ENCODE results near the gene FSTL4.

The FSTL4 gene

DNA sequence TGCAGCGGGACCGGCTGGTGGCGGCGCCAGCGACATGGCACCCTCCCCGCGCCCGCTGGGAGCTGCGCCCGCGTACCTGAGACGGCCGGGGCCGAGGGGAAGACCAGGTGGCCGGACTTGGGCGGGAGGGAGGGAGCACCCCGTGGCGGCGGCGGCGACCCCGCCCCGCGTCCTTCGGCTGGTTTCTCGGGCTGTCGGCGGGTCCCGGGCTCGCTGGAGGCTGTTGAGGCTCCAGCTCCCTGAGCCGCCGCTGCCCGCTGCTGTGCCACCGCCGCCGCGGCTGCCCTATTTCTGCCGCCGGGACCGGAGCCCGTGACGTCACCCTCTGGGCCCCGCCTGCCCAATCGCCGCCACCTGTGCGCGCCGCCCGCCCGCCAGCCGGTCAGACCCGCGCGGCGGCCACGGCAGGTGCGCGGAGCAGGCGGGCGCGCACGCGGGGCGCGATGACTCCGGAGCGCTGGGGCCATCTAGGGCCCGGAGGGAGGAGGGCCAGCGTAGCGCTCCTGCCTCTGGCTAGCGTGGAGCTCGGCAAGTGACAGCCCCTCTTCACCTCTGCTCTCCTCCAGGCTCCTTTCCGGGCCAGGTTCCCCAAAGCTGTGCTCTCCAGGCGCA, at the start of gene FSTL4:
FSTL4 (minus strand) TSS at position 293 of the 612 bp plus-strand sequence.
- no peak for DNase-seq (ENCODE audit: low spot score)

DNA sequence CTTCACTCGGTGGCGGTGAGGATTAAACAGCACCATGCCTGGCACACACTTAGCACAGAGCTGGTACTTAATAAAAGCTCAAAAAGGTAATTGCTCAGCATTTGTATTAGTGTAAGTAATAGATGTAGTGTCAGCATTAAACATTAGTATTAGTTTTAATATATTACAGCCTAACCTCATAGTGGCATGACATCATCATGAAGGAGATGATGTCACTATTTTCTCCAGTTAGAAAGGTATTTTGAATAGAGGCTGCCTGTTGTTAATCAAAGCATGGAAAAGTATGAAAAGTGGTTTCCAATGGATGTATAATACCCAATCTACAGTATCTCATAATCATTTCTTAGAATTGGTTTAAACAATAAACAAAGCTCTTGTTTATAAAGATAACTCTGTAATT, 49.0 kb upstream of the FSTL4 start:
- no peak for DNase-seq (ENCODE audit: low spot score)

DNA sequence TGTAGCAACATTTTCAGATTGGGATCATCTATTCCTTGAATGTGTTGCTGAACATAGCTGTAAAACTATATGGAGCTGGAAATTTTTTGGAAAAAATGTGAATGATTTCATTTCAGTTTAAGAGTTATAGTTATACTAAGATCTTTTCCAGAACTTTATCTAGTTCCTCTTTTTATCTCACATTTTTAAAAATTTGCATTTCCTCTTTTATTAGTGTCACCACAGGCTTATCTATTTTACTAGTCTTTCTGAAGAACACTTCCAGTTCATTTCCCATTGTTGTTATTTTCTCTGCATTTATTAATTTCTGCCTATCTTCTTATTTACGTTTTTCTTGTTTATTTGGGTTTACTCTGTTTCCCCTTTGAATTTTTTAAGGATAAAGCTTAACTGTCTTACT, 46.0 kb upstream of the FSTL4 start:
- DNase-seq (ENCODE audit: low spot score), result no peak

DNA sequence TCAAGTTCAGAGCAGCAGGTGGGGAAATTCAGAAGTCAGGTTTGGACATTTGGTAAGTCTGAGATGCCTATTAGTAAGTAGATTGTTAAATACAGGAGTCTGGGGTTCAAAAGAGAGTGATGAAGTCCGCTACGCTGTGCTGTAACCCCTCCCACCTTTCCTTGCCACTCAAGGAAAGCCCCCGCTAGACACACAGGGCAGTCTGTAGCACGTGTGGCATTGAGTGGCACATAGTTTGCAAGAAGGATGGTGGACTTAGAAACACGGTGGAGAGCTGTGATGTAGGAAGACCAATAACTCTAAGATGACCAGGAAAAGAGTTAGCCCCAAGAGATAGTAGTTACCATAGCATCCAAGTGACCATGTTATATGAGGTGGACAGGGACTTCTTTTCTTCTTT, 44.7 kb upstream of the FSTL4 start:
- DNase-seq (ENCODE audit: low spot score), result no peak

DNA sequence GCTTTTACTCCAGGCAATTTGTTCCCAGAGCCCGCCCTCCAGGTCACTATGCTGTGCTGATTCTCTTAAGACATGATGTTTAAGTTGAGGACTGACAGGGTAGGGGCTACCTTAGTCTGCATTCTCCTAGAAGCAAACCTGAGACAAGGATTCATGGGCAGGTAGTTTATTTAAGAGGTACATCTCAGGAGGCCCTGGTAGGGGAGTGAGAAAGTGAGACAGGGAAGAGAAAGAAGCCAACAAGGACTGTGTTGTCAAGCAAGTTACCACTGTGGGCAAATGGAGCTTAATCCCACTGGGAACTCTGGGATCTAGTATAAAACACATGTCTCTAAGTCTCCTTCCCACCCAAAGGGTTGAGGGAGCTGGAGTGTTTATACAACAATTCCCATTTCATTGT, 43.6 kb upstream of the FSTL4 start:
- no peak for DNase-seq (ENCODE audit: low spot score)

DNA sequence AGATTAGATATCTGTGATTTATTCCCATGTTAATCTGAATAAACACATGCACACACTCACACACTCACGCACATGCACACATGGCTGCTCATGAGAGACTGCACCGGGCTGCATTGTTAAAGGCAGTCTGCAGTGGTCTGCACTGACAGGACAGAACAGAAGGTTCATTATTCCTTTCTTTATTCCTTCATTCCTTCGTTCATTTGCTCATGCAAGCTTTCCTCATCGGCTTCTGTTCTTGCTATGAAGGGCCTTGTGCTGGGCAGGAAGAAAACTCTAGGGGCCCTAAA, 41.4 kb upstream of the FSTL4 start:
- no peak for DNase-seq (ENCODE audit: low spot score)

DNA sequence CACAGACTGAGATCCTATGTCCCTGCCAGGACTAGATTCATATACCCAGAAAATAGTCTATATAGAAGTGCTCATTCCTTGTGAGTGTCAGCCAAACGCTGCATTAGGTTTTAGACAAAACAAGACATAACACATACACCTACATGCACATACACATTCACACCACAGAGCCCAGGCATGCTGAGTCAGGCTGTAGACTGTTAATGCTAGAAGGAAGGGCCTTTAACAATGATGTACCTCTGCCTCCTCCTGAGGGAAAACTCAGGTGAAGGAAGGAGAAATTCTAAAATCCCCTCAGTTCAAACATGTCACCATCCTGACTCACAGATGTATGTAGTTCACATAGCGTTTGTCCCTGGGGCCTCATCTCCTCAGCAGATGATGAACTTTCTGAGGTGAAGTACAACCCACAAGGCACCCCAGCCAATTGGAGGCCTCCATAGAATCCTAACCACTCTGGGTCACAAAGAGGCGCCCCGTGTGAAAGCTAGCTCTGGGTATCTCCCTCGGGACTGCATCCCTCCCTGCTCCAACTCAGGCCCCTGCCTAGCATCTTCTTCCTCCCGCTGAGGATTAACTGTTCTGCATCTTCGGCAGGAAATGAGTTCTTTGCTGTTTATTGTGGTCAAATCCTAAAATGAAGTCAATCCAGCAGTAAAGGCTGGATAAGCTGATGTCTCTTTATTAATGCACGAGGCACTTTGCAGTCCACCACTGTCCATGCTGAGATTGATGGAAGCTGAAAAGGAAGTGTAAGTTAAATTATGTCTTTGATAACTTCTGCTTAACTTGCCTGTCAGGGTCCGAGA, 40.8 kb upstream of the FSTL4 start:
- DNase-seq (ENCODE audit: low spot score), result no peak

DNA sequence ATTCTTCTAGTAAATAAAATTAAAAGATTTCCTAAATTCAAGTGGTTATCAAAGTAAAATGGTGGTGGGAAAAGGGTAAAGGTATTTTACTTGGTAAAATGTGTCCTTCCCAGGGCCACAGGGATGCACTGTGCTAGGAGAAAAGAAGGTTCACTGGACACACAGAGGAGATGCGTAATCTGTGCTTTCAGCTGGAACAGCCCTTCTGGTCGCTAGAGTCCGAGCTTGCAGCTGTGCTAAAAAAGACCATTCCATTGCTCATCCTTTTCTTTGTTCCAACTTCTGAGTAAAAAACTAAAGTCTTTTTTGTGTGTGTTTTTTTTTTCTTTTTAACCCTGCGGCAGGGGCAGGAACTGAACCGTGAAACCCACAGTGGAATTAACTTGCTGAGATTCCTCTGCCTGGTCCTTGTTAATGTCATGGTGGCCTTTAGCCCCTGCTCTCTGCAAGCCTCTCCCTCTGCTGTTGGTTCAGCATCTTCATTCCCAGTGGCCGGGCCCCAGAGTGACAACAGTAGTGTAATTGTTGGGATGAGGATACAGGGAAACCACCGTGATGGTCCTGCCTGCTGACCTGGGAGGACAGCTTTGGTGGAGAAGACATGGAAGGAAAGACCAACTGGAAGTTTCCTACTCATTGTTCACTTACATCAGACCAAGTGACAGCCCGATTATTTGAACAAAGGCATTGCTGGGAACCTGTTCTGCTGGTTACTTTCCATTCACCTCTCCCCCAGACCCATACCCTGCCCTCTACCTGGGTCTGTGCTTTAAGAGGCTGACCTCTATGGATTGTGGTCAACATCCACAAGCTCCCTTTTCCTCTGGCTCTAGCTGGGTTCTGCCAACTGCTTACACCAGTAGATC, 31.9 kb upstream of the FSTL4 start:
- DNase-seq (ENCODE audit: low spot score), result no peak

DNA sequence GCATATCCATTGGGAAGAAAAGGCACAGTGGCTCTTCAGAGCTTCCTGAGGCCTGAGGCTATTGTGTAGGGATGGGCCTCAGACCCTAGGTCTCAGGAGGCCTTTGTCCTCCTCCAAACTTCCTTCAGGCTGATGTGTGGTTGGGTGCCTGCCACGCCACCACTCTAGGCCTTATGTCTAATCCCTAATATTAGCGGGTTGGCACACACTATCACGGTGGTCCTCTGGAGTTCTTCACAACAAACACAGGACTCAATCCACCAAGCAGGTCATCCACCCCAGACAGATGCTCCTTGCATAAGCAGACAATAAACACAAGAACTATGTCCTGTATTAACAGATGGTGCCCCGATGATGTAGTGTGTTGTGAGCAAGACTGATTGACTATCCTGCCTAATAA, 31.0 kb upstream of the FSTL4 start:
- no peak for DNase-seq (ENCODE audit: low spot score)

DNA sequence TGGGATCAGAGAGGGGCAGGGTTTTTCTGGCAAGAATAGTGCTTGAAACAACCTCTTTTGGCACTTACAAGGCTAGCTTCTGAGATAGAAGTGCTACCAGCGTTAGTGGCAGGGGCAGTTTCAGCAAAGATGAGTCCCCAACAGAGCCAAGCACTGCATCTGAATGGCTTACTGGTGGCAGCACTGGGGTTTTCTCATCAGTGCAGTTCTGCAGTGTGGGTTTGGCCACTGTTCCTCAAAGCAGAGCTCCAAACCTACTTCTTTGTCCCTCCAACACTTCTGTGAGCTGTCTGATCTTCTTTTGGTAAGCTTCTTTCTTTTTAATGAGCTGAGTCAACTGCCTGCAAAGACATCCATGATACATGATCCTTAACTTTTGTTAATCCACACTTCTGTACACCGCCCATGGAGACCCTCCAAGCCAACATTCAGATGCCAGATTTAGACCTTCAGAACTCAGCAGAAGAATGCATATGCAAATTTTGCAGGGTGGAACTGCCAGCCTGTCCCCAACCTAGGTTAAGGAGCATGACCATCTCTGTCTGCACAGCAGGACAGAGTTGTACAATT, 29.9 kb upstream of the FSTL4 start:
- DNase-seq (ENCODE audit: low spot score), result no peak

DNA sequence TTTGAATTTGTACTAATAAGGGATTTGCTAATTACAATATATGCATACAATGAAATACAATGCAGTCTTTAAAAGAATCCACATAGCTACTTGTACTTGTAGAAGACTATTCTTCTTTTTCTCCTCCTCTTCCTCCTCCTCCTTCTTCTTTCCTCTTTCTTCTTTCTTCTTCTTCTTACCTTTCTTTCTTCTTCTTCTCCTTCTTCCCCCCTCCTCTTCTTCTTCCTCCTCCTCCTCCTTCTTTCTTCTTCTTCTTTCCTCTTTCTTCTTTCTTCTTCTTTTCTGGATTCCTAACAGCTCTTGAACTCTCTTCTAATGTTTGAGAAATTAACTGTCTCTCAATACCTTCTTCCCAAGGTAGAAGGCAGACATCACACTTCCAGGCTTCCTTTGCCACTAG, 29.3 kb upstream of the FSTL4 start:
- DNase-seq (ENCODE audit: low spot score), result no peak

DNA sequence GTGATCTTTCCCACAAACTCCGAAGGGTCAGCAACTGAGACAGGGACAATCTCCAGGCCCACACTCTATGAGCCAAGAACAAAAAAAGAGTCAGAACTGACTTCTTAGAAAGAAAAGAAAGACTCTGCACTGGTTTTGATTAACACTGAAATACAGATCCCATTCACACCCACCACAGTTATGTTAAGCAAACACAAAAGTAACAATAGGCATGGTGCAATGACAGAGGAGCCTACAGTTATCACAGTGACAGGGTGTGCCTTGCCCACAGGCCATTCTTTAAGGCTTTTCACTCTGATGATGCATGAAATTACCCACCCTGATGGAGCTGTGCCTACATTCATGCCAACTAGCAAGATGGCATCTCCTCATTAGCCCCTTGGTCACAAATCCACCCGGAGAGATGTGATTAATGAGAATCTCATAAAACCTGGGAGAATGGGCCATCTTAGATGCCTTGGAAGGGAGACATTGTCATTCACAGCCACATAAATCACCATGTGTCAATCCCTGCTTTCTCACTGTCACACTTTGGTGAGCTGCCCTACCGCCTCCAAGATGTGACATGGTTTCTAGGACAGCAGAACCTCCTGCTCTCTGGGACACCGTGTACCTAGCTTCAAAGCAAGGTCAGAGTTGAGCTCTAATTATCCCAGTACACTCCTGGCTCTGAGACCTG, 27.6 kb upstream of the FSTL4 start:
- no peak for DNase-seq (ENCODE audit: low spot score)

DNA sequence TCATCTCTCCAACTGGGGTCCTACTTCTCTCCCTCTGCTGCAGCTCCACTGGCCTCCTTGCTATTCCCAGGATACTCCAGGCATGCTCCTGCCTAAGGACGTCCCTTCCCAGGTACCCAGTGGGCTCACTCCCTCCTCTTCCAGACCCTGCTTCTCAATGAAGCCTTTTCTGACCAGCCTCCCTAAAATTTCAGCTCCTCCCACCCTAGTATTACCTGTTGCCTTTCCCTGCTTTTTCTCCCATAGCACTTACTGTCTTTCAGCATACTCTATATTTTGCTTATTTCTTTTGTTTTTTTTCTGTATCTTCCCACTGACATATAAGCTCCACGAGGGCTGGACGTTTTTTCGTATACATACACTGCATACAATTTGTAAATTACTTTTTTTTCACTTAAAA, 26.1 kb upstream of the FSTL4 start:
- no peak for DNase-seq (ENCODE audit: low spot score)

DNA sequence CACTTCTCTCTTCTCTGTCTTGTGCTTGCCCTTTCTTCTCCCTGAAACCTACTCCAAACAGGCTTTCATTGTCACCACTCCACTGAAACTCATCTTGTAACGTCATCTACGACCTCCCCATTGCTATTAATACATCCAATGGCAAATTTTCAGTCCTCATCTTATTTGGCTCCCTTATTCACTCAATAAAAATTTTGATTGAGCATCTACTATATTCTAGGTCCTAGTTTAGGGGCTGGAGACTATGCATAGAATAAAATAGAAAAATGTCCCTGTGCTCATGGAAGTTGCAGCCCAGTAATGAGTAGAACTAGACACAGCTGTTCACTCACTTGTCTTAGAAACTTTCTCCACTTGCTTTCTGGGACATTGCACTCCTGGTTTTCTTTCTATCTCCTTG, 24.9 kb upstream of the FSTL4 start:
- no peak for DNase-seq (ENCODE audit: low spot score)

DNA sequence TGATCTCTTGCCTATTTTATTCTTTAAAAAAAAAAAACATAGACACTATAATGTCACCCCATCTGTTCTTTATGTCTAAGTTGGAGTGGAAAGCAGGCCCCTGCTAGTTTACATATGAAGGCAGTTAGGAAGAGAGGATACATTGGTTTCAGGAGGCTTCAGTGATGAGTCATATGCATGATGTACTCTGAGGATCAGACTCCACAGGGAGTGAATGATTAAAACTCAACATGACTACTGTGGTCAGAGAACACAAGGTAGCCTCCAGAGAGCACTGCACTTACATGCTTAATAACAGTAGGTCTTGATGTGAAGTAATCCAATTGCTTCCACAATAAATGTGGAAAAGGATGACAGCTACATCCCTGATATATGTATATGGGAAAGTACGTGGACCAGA, 22.7 kb upstream of the FSTL4 start:
- DNase-seq (ENCODE audit: low spot score), result no peak

DNA sequence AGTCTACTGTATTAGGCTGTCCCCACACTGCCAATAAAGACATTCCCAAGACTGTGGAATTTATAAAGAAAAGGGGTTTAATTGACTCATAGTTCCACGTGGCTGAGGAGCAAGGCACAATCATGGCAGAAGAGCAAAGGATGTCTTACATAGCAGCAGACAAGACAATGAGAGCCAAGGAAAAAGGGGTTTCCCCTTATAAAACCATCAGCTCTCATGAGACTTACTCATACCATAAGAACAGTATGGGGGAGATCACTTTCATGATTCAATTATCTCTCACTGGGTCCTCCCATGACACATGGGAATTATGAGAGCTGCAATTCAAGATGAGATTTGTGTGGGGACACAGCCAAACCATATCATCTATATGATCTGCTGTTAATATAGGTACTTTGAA, 14.8 kb upstream of the FSTL4 start:
- no peak for DNase-seq (ENCODE audit: low spot score)

DNA sequence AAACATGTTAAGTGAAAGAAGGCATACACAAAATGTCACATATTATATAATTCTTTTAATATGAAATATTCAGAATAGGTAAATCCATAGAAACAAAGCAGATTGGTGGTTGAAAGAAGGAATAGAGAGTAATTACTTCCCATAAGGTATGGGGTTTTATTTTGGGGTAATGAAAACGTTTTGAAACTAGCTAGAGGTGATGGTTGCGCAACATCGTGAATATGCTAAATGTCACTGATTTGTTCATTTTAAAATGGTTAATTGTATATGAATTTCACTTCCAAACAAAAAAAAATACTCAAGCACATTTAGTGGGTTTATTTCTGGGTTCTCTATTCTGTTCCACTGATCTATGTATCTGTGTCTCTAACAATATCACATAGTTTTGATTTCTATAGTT, 12.0 kb upstream of the FSTL4 start:
- DNase-seq (ENCODE audit: low spot score), result no peak

DNA sequence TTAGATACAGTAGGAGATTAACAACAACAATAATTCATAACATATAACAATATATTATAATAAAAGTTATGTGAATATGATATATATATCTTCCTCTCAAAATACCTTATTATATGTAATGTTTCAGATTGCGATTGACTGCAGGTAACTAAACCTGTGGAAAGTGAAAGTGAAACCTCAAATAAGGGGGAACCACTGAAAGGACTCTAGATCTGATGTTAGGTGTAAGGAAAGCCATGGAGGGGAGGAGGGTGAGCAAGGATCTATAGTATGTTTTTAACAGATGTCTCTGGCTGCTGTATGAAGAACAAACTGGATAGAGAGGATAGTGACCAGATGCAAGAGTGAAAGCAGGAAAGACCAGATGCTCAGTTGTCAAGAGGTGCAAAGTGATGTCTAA, 5.8 kb upstream of the FSTL4 start:
- no peak for DNase-seq (ENCODE audit: low spot score)

DNA sequence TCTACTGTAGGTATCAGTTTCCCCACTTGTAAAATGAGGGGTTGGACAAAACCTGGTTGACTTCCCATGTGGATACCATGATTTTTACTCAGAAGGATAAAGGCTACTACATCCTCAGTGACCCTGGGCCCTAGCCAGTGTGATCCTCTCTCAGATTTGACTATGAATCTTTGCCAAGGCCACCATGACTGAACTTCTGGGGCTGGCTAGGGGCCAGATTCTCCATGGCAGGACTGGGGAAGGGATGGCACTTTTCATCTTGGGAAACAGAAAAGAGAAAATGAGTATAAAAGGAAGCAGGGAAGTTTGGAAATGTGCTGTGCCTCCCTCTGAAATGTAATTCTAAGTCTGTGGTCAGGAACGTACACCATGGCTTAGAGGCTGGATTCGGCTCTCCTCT, 1.4 kb upstream of the FSTL4 start:
- no peak for DNase-seq (ENCODE audit: low spot score)

DNA sequence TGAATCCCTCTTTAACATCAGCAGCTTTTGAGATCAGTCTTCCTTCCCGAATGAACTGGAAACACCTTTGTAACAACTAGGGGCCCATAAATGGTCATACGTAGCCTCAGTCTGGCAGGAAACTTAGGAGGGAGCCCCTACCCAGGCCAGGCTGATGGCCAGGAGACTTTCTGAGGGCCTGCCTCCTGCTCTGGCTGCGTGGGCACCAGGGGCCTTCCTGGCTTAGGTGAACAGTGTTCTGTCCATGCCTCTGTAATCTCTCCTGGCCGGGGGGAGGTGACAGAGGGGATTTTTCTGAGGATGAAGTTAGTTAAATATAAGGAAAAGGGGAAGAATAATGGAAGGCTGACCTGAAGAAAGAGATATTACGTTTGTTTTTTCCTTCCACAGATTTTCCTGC, 843 bp upstream of the FSTL4 start:
- DNase-seq (ENCODE audit: low spot score), result no peak

DNA sequence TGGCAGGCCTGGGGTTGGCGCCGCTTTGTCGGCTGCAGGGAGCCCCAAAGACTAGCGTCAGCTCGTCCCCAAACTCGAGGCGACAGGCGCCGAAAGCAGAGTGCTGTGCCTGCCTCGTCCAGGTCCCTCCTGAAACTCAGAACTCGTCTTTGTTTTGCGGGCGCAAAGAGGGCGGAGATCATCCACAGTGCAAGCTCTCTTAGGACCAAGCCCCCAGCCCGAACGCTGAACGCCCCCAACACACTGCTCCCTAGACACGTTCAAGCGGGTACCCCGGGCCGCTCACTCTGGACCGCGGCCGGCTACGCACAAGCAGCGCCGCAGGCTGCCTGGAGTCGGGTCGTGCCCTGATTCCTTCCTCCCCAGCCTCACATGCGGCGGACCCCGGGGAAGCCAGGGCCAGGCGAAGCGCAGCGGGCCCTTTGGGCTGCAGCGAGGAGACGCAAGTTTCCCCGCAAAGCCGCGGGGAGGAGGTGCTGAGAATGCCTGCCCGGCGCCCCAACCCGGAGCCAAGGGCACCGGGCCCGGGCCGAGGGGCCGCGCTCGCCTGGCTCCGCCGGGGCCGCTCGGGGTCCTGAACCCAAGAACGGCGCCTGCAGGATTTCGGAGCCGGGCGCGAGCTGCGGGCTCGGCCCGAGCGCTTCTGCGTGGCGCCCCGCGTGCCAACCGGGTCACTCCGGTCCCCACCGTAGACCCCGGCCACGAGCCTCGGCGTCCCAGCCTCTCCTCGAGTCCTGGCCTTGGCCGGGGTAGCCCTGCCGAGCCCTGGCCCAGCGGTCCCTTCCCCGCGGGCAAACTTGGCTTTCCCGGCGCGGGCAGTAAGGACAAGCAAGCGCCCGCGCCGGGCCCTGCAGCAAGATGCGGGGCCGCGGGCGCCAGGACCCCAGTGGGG, 738 bp downstream of the FSTL4 start:
- no peak for DNase-seq (ENCODE audit: low spot score)

Measured in AG08396 (cell line).